Activated CD4-positive, alpha-beta memory T cell treated with anti-CD3 and anti-CD28 coated beads, Interleukin-2, amount 10 ng/mL, durations not matched to agents 7 days and 5 days (primary cell): ENCODE data around the gene PSMB3. TPM values are rescaled to one million over a fixed set of nuclear protein-coding genes. Genes with fewer than 3 reads are reported as not detected.

Experiments used
- CTCF ChIA-PET: fragments of 350-600 bp; sonication (Branson Sonifier 250); formaldehyde crosslinking; loops from one replicate; lab custom pipeline; 2021; ENCODE audit warnings: antibody characterized with exemption, inconsistent platforms; lab: Charles Lee
- POLR2A ChIA-PET: fragments of 350-600 bp; sonication (Branson Sonifier 250); formaldehyde crosslinking; loops from one replicate; lab custom pipeline; 2021; ENCODE audit warnings: antibody characterized with exemption; lab: Charles Lee
- DNase-seq: peaks from one replicate; pipeline ENCODE4 v3.0.0-alpha.2; 2020
- H3K27ac Mint-ChIP-seq: one replicate; pipeline ENCODE4 v1.8.0; 2021; ENCODE audit warnings: mild to moderate bottlenecking, mixed read lengths
- H3K27me3 Mint-ChIP-seq: one replicate; pipeline ENCODE4 v1.8.0; 2021; ENCODE audit warnings: mixed read lengths
- H3K36me3 Mint-ChIP-seq: one replicate; pipeline ENCODE4 v1.8.0; 2021; ENCODE audit warnings: low read depth, mixed read lengths
- H3K4me1 Mint-ChIP-seq: one replicate; pipeline ENCODE4 v1.8.0; 2021; ENCODE audit warnings: mixed read lengths
- H3K4me3 Mint-ChIP-seq: one replicate; pipeline ENCODE4 v1.8.0; 2021; ENCODE audit warnings: mild to moderate bottlenecking, mixed read lengths
- H3K9me3 Mint-ChIP-seq: one replicate; pipeline ENCODE4 v1.8.0; 2021; ENCODE audit warnings: mixed read lengths
- total RNA-seq, 2 experiments: library from RNA; stranded (reverse); gene quantifications; one replicate each; pipeline ENCODE4 v1.2.3, GENCODE V29; 2021

PSMB3 gene
- total RNA-seq, 2 experiments from 2014 or later = 241 to 242 TPM

- H3K4me3 Mint-ChIP-seq = peak overlapping the region; percentile 46
- ChIA-PET POLR2A (interaction anchor here (1.0 to 1.5 kb wide), 3 partner anchors 35 to 73 kb away, joined by 3 to 6 read pairs (median 6); partner anchors contain the start of genes LASP1 and RPL23), CTCF (interaction anchor here (1.1 to 1.4 kb wide), 3 partner anchors 45 to 368 kb away, joined by 3 read pairs; partner anchors contain the start of gene PSMB3)
- DNase-seq = no peak
- H3K27me3 Mint-ChIP-seq = no peaks in the 10 kb centered on the region
- no peak overlapping the region for H3K27ac Mint-ChIP-seq
- H3K9me3 Mint-ChIP-seq = no peaks in the 10 kb centered on the region
- peaks cover 55% of the 10 kb centered on the region for H3K36me3 Mint-ChIP-seq
- peaks cover 50% of the 10 kb centered on the region for H3K4me1 Mint-ChIP-seq
These were observed 44.6 kb downstream of the PSMB3 start for GRCh38 chr17:38797158-38797490.

- DNase-seq = no peak
- peaks cover 50% of the 10 kb centered on the region for H3K4me1 Mint-ChIP-seq
- H3K36me3 Mint-ChIP-seq = peaks cover 61% of the 10 kb centered on the region
- ChIA-PET CTCF (interaction anchor here (1.0 to 1.7 kb wide), 5 partner anchors 46 to 367 kb away, joined by 3 read pairs; partner anchors contain the start of gene PSMB3), POLR2A (interaction anchor here (1.0 to 1.6 kb wide), 5 partner anchors 36 to 74 kb away, joined by 3 to 6 read pairs (median 5); partner anchors contain the start of genes LASP1 and RPL23)
- no peaks in the 10 kb centered on the region for H3K27me3 Mint-ChIP-seq
- no peaks in the 10 kb centered on the region for H3K9me3 Mint-ChIP-seq
- H3K4me3 Mint-ChIP-seq = peak overlapping the region; percentile 97
- peak overlapping the region; percentile 95 for H3K27ac Mint-ChIP-seq
These were observed 45.3 kb downstream of the PSMB3 start for GRCh38 chr17:38797828-38798227.

GRCh38 chr17:38798614-38799500 lies 46.3 kb downstream of the PSMB3 start:
- H3K27me3 Mint-ChIP-seq = no peaks in the 10 kb centered on the region
- ChIA-PET POLR2A (interaction anchor here (0.9 to 1.9 kb wide), 10 partner anchors 10 to 73 kb away, joined by 3 to 9 read pairs (median 4); partner anchors contain the start of genes CWC25, LASP1 and RPL23), CTCF (interaction anchor here (0.9 to 1.7 kb wide), 3 partner anchors 50 to 69 kb away, joined by 3 read pairs; no protein-coding TSS in a partner anchor)
- peak overlapping the region; percentile 97 for H3K4me3 Mint-ChIP-seq
- H3K9me3 Mint-ChIP-seq = no peaks in the 10 kb centered on the region
- DNase-seq = peak; percentile 73
- peak overlapping the region; percentile 95 for H3K27ac Mint-ChIP-seq
- peaks cover 62% of the 10 kb centered on the region for H3K36me3 Mint-ChIP-seq
- peaks cover 50% of the 10 kb centered on the region for H3K4me1 Mint-ChIP-seq

GRCh38 chr17:38799501-38800236 lies 47.1 kb downstream of the PSMB3 start, which contains the start of gene PIP4K2B:
PIP4K2B (minus strand) TSS chr17:38799556; CDS start chr17:38799424, 132 bp downstream.
- H3K27ac Mint-ChIP-seq = peak within 1 kb of the TSS; percentile 95
- H3K9me3 Mint-ChIP-seq = no peaks in the 10 kb centered on the region
- DNase-seq = peak; percentile 91
- H3K4me3 Mint-ChIP-seq = peak within 1 kb of the TSS; percentile 97
- H3K27me3 Mint-ChIP-seq = no peaks in the 10 kb centered on the region
- ChIA-PET POLR2A (interaction anchor here (0.5 to 1.9 kb wide), 8 partner anchors 11 to 85 kb away, joined by 3 to 9 read pairs (median 4); partner anchors contain the start of genes CWC25, LASP1 and RPL23), CTCF (interaction anchor here (0.9 kb wide), 1 partner anchor 68 kb away, joined by 3 read pairs; no protein-coding TSS in a partner anchor)
- H3K36me3 Mint-ChIP-seq = peaks cover 63% of the 10 kb centered on the region
- H3K4me1 Mint-ChIP-seq = peaks cover 48% of the 10 kb centered on the region

- no peak for DNase-seq
- ChIA-PET CTCF (no interaction called here), POLR2A (interaction anchor here (0.5 to 1.9 kb wide), 2 partner anchors 54 to 84 kb away, joined by 3 to 9 read pairs; partner anchors contain the start of gene RPL23)
- Mint-ChIP-seq H3K36me3 (peaks cover 60% of the 10 kb centered on the region), H3K27me3 (no peaks in the 10 kb centered on the region), H3K4me3 (peak overlapping the region; percentile 81), H3K9me3 (no peaks in the 10 kb centered on the region), H3K4me1 (peaks cover 45% of the 10 kb centered on the region), H3K27ac (peak overlapping the region; percentile 81)
These were observed 47.8 kb downstream of the PSMB3 start for GRCh38 chr17:38800237-38800760.

- H3K4me1 Mint-ChIP-seq = no peaks in the 10 kb centered on the region
- DNase-seq = no peak
- ChIA-PET POLR2A (no interaction called here), CTCF (no interaction called here)
- H3K36me3 Mint-ChIP-seq = peaks cover 51% of the 10 kb centered on the region
- H3K9me3 Mint-ChIP-seq = no peaks in the 10 kb centered on the region
- H3K27ac Mint-ChIP-seq = no peak overlapping the region
- H3K27me3 Mint-ChIP-seq = no peaks in the 10 kb centered on the region
- H3K4me3 Mint-ChIP-seq = no peak overlapping the region
These were observed 57.3 kb downstream of the PSMB3 start for GRCh38 chr17:38809828-38810227.

Other genes starting within 250 kb of the PSMB3 start
- gene SRCIN1, start 146.8 kb upstream of the PSMB3 start, total RNA-seq = under 1 TPM; 0.05 to 0.20 TPM
- 10 to 100 TPM; 10.2 to 10.3 TPM for gene EPOP, start 77.8 kb upstream of the PSMB3 start, total RNA-seq
- gene MLLT6, start 47.5 kb upstream of the PSMB3 start, total RNA-seq = 100 to 1,000 TPM; 262 to 265 TPM
- 10 to 100 TPM; 42.8 to 48.6 TPM for gene CISD3, start 22.4 kb upstream of the PSMB3 start, total RNA-seq
- 1 to 10 TPM; 2.6 to 3.3 TPM for gene PCGF2, start 4.4 kb upstream of the PSMB3 start, total RNA-seq
- gene PIP4K2B, start 46.8 kb downstream of the PSMB3 start, total RNA-seq = 10 to 100 TPM; 42.0 to 45.7 TPM
- gene CWC25, start 72.6 kb downstream of the PSMB3 start, total RNA-seq = 10 to 100 TPM; 29.0 to 30.1 TPM
- 100 to 1,000 TPM; 933 to 960 TPM for gene RPL23, start 101.0 kb downstream of the PSMB3 start, total RNA-seq
- gene LASP1, start 117.3 kb downstream of the PSMB3 start, total RNA-seq = 100 to 1,000 TPM; 193 to 196 TPM
- gene FBXO47, start 214.7 kb downstream of the PSMB3 start, total RNA-seq = not detected